SK-N-SH (cell line): ENCODE results near the gene DSG2. TPM values are rescaled to one million over a fixed set of nuclear protein-coding genes. Genes with fewer than 3 reads are reported as not detected.
A peak's percentile ranks its signal among the peaks of the same experiment; 100 is the strongest.

ENCODE experiments used
- CTCF ChIA-PET: fragments of 300-600, 350-600 bp; formaldehyde crosslinking; extraction: SDS; loops from one replicate; lab custom pipeline; 2021; lab: Yijun Ruan, JAX
- POLR2A ChIA-PET: fragments of 350-600 bp; sonication (Branson Sonifier 250); formaldehyde crosslinking; extraction: SDS; loops from one replicate; lab custom pipeline; 2020; ENCODE audit warnings: antibody characterized with exemption, inconsistent platforms; lab: Yijun Ruan, JAX
- DNase-seq: peaks from one replicate; pipeline ENCODE4 v3.0.0; 2012
- H2AFZ ChIP-seq: fragments of 200-600 bp; sonication (generic); 2 replicates; pipeline ENCODE4 v1.8.1; 2016; ENCODE audit warnings: antibody characterized with exemption, mild to moderate bottlenecking, low read depth
- H3F3A ChIP-seq: fragments of 200-600 bp; sonication (generic); replicated peaks from 2 replicates; pipeline ENCODE3; 2016; ENCODE audit warnings: antibody characterized with exemption, mild to moderate bottlenecking; ENCODE audit not compliant: insufficient read depth
- H3K27ac ChIP-seq, 2 experiments: fragments of 200-500 bp in 1 of 2; fragments of 200-600 bp in 1 of 2; sonication (Bioruptor generic) in 1 of 2; sonication (generic), shearing (Covaris generic) in 1 of 2; 2 replicates each; pipeline versions ENCODE4 v1.5.1 to v1.6.1; 2014 to 2016; ENCODE audit warnings: low read depth in 2 of 2, inconsistent platforms in 1 of 2, low read length in 1 of 2, mild to moderate bottlenecking in 1 of 2, mixed read lengths in 1 of 2
- H3K27me3 ChIP-seq: fragments of 200-600 bp; sonication (generic), shearing (Covaris generic); 2 replicates; pipeline ENCODE4 v1.6.1; 2016; ENCODE audit warnings: mixed run types; ENCODE audit not compliant: insufficient read depth
- H3K36me3 ChIP-seq, 2 experiments: fragments of 200-500 bp in 1 of 2; fragments of 200-600 bp in 1 of 2; sonication (Bioruptor generic) in 1 of 2; sonication (generic) in 1 of 2; replicated peaks in 1 of 2; 2 replicates each; pipeline versions ENCODE3 to v1.5.1; 2014 to 2016; ENCODE audit warnings: low read length in 1 of 2, mild to moderate bottlenecking in 1 of 2; ENCODE audit not compliant: insufficient read depth in 2 of 2, control insufficient read depth in 1 of 2
- H3K4me1 ChIP-seq, 2 experiments: fragments of 200-500 bp in 1 of 2; fragments of 200-600 bp in 1 of 2; sonication (Bioruptor generic) in 1 of 2; sonication (generic), shearing (Covaris generic) in 1 of 2; 2 replicates each; pipeline versions ENCODE4 v1.5.1 to v1.6.1; 2014 to 2016; ENCODE audit warnings: low read depth in 1 of 2, low read length in 1 of 2, mixed run types in 1 of 2; ENCODE audit not compliant: insufficient read depth in 2 of 2, control insufficient read depth in 1 of 2
- H3K4me2 ChIP-seq: fragments of 200-600 bp; sonication (generic), shearing (Covaris generic); 2 replicates; pipeline ENCODE4 v1.6.1; 2017; ENCODE audit warnings: mixed run types
- H3K4me3 ChIP-seq, 2 experiments: fragments of 200-500 bp in 1 of 2; fragments of 200-600 bp in 1 of 2; sonication (Bioruptor generic) in 1 of 2; sonication (generic), shearing (Covaris generic) in 1 of 2; 2 replicates each; pipeline versions ENCODE4 v1.5.1 to v1.8.1; 2014 to 2016; ENCODE audit warnings: low read depth in 2 of 2, inconsistent platforms in 1 of 2, low read length in 1 of 2, mild to moderate bottlenecking in 1 of 2, mixed read lengths in 1 of 2, moderate library complexity in 1 of 2
- H3K79me2 ChIP-seq: fragments of 200-600 bp; sonication (generic); 2 replicates; pipeline ENCODE4 v1.8.1; 2017; ENCODE audit warnings: mild to moderate bottlenecking; ENCODE audit not compliant: insufficient read depth
- H3K9ac ChIP-seq: fragments of 200-600 bp; sonication (generic); 2 replicates; pipeline ENCODE4 v1.6.1; 2017; ENCODE audit warnings: mixed run types
- H3K9me2 ChIP-seq: fragments of 200-600 bp; sonication (generic); 2 replicates; pipeline ENCODE4 v1.6.1; 2017; ENCODE audit warnings: mixed run types
- H3K9me3 ChIP-seq: fragments of 200-600 bp; sonication (generic); 2 replicates; pipeline ENCODE4 v1.6.1; 2017; ENCODE audit warnings: mixed run types, mild to moderate bottlenecking, moderate library complexity
- H4K20me1 ChIP-seq: fragments of 200-600 bp; sonication (generic); 2 replicates; pipeline ENCODE4 v1.6.1; 2017; ENCODE audit warnings: mild to moderate bottlenecking, mixed run types; ENCODE audit not compliant: insufficient read depth
- CTCF ChIP-seq: fragments of 200-600 bp; sonication (generic); IDR thresholded peaks from 2 replicates; pipeline ENCODE4 v1.6.1; 2017; ENCODE audit warnings: antibody characterized with exemption, mild to moderate bottlenecking, moderate library complexity
- ELF1 ChIP-seq: IDR thresholded peaks from 2 replicates; pipeline ENCODE4 v1.4.0; 2012
- EP300 ChIP-seq, 2 experiments: IDR thresholded peaks; 2 replicates each; pipeline versions ENCODE4 v1.4.0 to v1.6.1; 2012; ENCODE audit warnings: borderline replicate concordance in 1 of 2, low read depth in 1 of 2, low read length in 1 of 2
- EZH2phosphoT487 ChIP-seq: fragments of 200-600 bp; sonication (generic); IDR thresholded peaks from 2 replicates; pipeline ENCODE4 v1.6.1; 2017; ENCODE audit warnings: low read depth, mixed run types, mild to moderate bottlenecking, antibody characterized with exemption, moderate library complexity, borderline replicate concordance
- FOXJ3 ChIP-seq: sonication (generic); formaldehyde crosslinking; IDR thresholded peaks from 2 replicates; pipeline ENCODE4 v1.5.1; 2020; ENCODE audit warnings: mild to moderate bottlenecking, missing genetic modification reagents
- GABPA ChIP-seq: IDR thresholded peaks from 2 replicates; pipeline ENCODE4 v1.4.0; 2012; ENCODE audit warnings: low read depth, mild to moderate bottlenecking
- JUND ChIP-seq: IDR thresholded peaks from 2 replicates; pipeline ENCODE4 v1.4.0; 2012
- RCOR1 ChIP-seq: fragments of 150-350 bp; IDR thresholded peaks from 2 replicates; pipeline ENCODE4 v1.6.1; 2017; ENCODE audit warnings: antibody characterized with exemption, low read length
- REST ChIP-seq: IDR thresholded peaks from 2 replicates; pipeline ENCODE4 v1.6.1; 2012; ENCODE audit warnings: mild to moderate bottlenecking, low read depth, low read length, moderate library complexity
- RXRA ChIP-seq: IDR thresholded peaks from 2 replicates; pipeline ENCODE4 v1.4.0; 2012; ENCODE audit warnings: low read depth, mild to moderate bottlenecking, borderline replicate concordance
- SIN3A ChIP-seq: IDR thresholded peaks from 2 replicates; pipeline ENCODE4 v1.6.1; 2012; ENCODE audit warnings: low read depth, mild to moderate bottlenecking, low read length, moderate library complexity, borderline replicate concordance
- SMC3 ChIP-seq: IDR thresholded peaks from 2 replicates; pipeline ENCODE4 v1.6.1; 2012; ENCODE audit warnings: low read depth, low read length, improper control_type of control experiment
- TCF12 ChIP-seq: IDR thresholded peaks from 2 replicates; pipeline ENCODE4 v1.4.0; 2012
- WGBS: methylation state at CpG from one replicate; pipeline ENCODE4 v1.1.6; 2017; ENCODE audit warnings: low lambda C conversion rate; 5-methylcytosine and 5-hydroxymethylcytosine counted together
- polyA plus RNA-seq, 3 experiments: library from polyadenylated mRNA; depleted of rRNA; stranded (reverse); fragments of >200 nt; gene quantifications; 2 replicates each; pipeline ENCODE4 v1.2.3, GENCODE V29; 2012
- TF ChIP-seq, protein P1 (sequence below): IDR thresholded peaks from 2 replicates; pipeline ENCODE4; 2012
- TF ChIP-seq, protein P2 (sequence below): fragments of 150-350 bp; IDR thresholded peaks from 2 replicates; pipeline ENCODE4 v1.6.1; 2017; ENCODE audit warnings: antibody characterized with exemption, low read length, low read depth, borderline replicate concordance

The DSG2 gene
- polyA plus RNA-seq, 1 of the 3 experiments (the other 2 are of a cell fraction), result not detected

- Histone ChIP-seq H2AFZ (no peak overlapping the region), H3K9me3 (no peaks in the 10 kb centered on the region), H3K9me2 (no peaks in the 10 kb centered on the region), H3K27ac (no peak overlapping the region), H3K4me1 (no peaks in the 10 kb centered on the region), H3K4me2 (no peak overlapping the region), H3K4me3 (no peak overlapping the region), H3K36me3 (no peaks in the 10 kb centered on the region), H3F3A (no peaks in the 10 kb centered on the region), H3K27me3 (no peaks in the 10 kb centered on the region; the same call in 1 of the 2 replicates), H3K79me2 (no peaks in the 10 kb centered on the region), H4K20me1 (no peaks in the 10 kb centered on the region), H3K9ac (no peak overlapping the region)
- 56% methylated on average over 4 of the region's 4 CpGs for WGBS
- CTCF ChIA-PET, result interaction anchor here (1.1 to 7.1 kb wide), 6 partner anchors 7 to 414 kb away, joined by 3 to 48 read pairs (median 4); no protein-coding TSS in a partner anchor
- DNase-seq, result no peak
- POLR2A ChIA-PET, result interaction anchor here (0.7 kb wide), 1 partner anchor 169 kb away, joined by 4 read pairs; no protein-coding TSS in a partner anchor
- TF ChIP-seq EP300 (IDR thresholded peaks at IDR 0.05; ENCODE audit: borderline replicate concordance in 1 of 2, low read depth in 1 of 2, low read length in 1 of 2), result no peak
- TF ChIP-seq, protein P1, sequence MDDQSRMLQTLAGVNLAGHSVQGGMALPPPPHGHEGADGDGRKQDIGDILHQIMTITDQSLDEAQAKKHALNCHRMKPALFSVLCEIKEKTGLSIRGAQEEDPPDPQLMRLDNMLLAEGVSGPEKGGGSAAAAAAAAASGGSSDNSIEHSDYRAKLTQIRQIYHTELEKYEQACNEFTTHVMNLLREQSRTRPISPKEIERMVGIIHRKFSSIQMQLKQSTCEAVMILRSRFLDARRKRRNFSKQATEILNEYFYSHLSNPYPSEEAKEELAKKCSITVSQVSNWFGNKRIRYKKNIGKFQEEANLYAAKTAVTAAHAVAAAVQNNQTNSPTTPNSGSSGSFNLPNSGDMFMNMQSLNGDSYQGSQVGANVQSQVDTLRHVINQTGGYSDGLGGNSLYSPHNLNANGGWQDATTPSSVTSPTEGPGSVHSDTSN, result no peak
- no peak for TF ChIP-seq RCOR1
- TF ChIP-seq RXRA, result no peak
- no peak for TF ChIP-seq SIN3A
- no peak for TF ChIP-seq EZH2phosphoT487
- TF ChIP-seq GABPA, result no peak
- TF ChIP-seq CTCF, result no peak
These were observed 64.7 kb downstream of the DSG2 start for GRCh38 chr18:31562726-31563125.

- no peak for TF ChIP-seq JUND
- TF ChIP-seq TCF12, result no peak
- TF ChIP-seq, protein P2, sequence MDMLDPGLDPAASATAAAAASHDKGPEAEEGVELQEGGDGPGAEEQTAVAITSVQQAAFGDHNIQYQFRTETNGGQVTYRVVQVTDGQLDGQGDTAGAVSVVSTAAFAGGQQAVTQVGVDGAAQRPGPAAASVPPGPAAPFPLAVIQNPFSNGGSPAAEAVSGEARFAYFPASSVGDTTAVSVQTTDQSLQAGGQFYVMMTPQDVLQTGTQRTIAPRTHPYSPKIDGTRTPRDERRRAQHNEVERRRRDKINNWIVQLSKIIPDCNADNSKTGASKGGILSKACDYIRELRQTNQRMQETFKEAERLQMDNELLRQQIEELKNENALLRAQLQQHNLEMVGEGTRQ, result no peak
- TF ChIP-seq ELF1, result no peak
- TF ChIP-seq FOXJ3 (CRISPR knock-in tag), result no peak
- no peak for TF ChIP-seq REST
- no peak for TF ChIP-seq SMC3
These were observed 65.8 kb downstream of the DSG2 start for GRCh38 chr18:31563778-31564177.

More at GRCh38 chr18:31563778-31564177, 65.8 kb downstream of the DSG2 start:
- Histone ChIP-seq H3K4me2 (no peak overlapping the region), H3F3A (no peaks in the 10 kb centered on the region), H3K36me3 (no peaks in the 10 kb centered on the region), H3K79me2 (no peaks in the 10 kb centered on the region), H3K27me3 (no peaks in the 10 kb centered on the region; the same call in 1 of the 2 replicates), H3K4me1 (no peaks in the 10 kb centered on the region), H3K9ac (no peak overlapping the region), H3K27ac (no peak overlapping the region), H4K20me1 (no peaks in the 10 kb centered on the region), H2AFZ (no peak overlapping the region), H3K9me3 (no peaks in the 10 kb centered on the region), H3K4me3 (no peak overlapping the region), H3K9me2 (no peaks in the 10 kb centered on the region)
- WGBS, result 0% methylated on average over 1 of the region's 1 CpG
- CTCF ChIA-PET, result interaction anchor here (0.6 to 7.1 kb wide), 5 partner anchors 9 to 413 kb away, joined by 3 to 48 read pairs (median 7); no protein-coding TSS in a partner anchor
- DNase-seq, result peak; percentile 15
- POLR2A ChIA-PET, result no interaction called here
